Measurements from ENCODE around the gene FAM193A.

DNA sequence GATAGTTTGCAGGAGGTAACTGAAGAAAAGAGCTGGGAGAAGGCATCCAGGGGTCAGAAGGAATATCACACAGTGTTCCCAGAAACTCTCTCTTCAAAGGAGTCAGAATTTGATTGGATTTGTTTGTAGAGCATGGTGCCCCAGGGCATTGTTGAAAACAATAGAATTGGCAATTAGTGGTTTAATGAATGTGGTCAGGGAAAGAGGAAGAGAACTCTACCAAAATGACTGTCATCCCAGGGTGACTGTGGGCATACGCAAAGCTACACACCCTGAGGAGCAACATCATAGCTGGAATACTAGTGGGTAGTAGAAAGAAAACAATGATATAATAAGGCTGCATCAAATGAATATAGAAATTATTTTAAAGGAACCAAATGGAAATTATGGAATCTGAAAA, 198.2 kb downstream of the FAM193A start:
- no peak for TF ChIP-seq POLR2A (IDR thresholded peaks at IDR 0.05)
- TF ChIP-seq, protein P1, sequence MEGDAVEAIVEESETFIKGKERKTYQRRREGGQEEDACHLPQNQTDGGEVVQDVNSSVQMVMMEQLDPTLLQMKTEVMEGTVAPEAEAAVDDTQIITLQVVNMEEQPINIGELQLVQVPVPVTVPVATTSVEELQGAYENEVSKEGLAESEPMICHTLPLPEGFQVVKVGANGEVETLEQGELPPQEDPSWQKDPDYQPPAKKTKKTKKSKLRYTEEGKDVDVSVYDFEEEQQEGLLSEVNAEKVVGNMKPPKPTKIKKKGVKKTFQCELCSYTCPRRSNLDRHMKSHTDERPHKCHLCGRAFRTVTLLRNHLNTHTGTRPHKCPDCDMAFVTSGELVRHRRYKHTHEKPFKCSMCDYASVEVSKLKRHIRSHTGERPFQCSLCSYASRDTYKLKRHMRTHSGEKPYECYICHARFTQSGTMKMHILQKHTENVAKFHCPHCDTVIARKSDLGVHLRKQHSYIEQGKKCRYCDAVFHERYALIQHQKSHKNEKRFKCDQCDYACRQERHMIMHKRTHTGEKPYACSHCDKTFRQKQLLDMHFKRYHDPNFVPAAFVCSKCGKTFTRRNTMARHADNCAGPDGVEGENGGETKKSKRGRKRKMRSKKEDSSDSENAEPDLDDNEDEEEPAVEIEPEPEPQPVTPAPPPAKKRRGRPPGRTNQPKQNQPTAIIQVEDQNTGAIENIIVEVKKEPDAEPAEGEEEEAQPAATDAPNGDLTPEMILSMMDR (IDR thresholded peaks at IDR 0.05), result no peak

All from adrenal gland (tissue), 5 donors.